ENCODE results near the gene ITGA3. TPM values are rescaled to one million over a fixed set of nuclear protein-coding genes. Genes with fewer than 3 reads are reported as not detected.
A peak's percentile ranks its signal among the peaks of the same experiment; 100 is the strongest.
"Not testable (repeated sequence)": the region's sequence is repeated elsewhere in the genome, so short reads cannot be mapped to it uniquely, and the experiment has no call there.

The ITGA3 gene
- total RNA-seq, 2 experiments from 2014 or later: 6.9 to 14.0 TPM

- H3K27me3 Mint-ChIP-seq: no peaks in the 10 kb centered on the region
- H3K4me1 Mint-ChIP-seq: peaks cover 16% of the 10 kb centered on the region
- no peaks in the 10 kb centered on the region for H3K9me3 Mint-ChIP-seq
- POLR2A ChIA-PET: interaction anchor here (0.6 kb wide), 1 partner anchor 185 kb away, joined by 6 read pairs; no protein-coding TSS in a partner anchor
- H3K36me3 Mint-ChIP-seq: no peaks in the 10 kb centered on the region
- no peak overlapping the region for H3K4me3 Mint-ChIP-seq
- ATAC-seq (ENCODE audit: low read depth) (no peak), DNase-seq (no peak)
- no peak overlapping the region for H3K27ac Mint-ChIP-seq
These were observed 5.2 kb downstream of the ITGA3 start for GRCh38 chr17:50060951-50061712.

GRCh38 chr17:50061713-50062045, 5.8 kb downstream of the ITGA3 start:
- H3K27me3 Mint-ChIP-seq; POLR2A ChIA-PET; ATAC-seq (ENCODE audit: low read depth); DNase-seq; H3K36me3 Mint-ChIP-seq; H3K27ac Mint-ChIP-seq; H3K4me3 Mint-ChIP-seq; H3K9me3 Mint-ChIP-seq: not testable (repeated sequence)
- H3K4me1 Mint-ChIP-seq: peaks cover 13% of the 10 kb centered on the region

GRCh38 chr17:50062293-50063243, 6.7 kb downstream of the ITGA3 start:
- H3K27ac Mint-ChIP-seq: no peak overlapping the region
- H3K4me3 Mint-ChIP-seq: no peak overlapping the region
- H3K36me3 Mint-ChIP-seq: no peaks in the 10 kb centered on the region
- ATAC-seq (ENCODE audit: low read depth) (no peak), DNase-seq (no peak)
- peaks cover 7% of the 10 kb centered on the region for H3K4me1 Mint-ChIP-seq
- H3K27me3 Mint-ChIP-seq: no peaks in the 10 kb centered on the region
- H3K9me3 Mint-ChIP-seq: no peaks in the 10 kb centered on the region
- POLR2A ChIA-PET: no interaction called here

DNA sequence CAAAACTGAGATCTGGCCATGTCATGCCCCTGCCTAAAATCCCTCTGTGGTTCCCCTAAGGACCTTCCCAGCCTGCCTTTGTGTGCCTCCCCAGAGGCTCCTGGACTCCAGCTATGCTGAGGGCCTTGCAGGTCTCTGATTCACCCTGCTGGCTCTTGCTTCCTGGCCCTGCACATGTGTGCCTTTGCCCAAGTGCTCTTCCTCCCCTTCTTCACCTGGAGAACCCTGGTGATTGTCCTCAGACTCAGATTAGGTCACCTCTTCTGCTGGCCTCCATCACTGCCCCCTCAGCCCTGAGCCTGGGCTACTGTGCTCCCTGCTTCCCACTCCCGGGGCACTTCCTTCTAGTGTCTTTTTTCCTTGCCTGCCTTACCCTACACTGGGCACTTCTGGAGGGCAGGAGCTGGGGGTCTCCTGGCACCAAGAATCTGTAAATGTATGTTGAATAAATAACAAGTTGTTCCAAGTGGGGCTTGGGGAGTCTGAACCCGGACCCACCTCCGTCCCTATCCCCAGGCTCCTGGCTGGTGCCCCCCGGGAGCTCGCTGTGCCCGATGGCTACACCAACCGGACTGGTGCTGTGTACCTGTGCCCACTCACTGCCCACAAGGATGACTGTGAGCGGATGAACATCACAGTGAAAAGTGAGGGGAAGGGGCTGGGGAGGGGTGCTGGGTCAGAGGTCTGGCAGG, 7.8 kb downstream of the ITGA3 start:
- H3K4me1 Mint-ChIP-seq: peaks cover under 1% of the 10 kb centered on the region
- DNase-seq (no peak), ATAC-seq (ENCODE audit: low read depth) (no peak)
- no peak overlapping the region for H3K27ac Mint-ChIP-seq
- no peaks in the 10 kb centered on the region for H3K27me3 Mint-ChIP-seq
- H3K4me3 Mint-ChIP-seq: no peak overlapping the region
- peaks cover 2% of the 10 kb centered on the region for H3K36me3 Mint-ChIP-seq
- POLR2A ChIA-PET: no interaction called here
- no peaks in the 10 kb centered on the region for H3K9me3 Mint-ChIP-seq

DNA sequence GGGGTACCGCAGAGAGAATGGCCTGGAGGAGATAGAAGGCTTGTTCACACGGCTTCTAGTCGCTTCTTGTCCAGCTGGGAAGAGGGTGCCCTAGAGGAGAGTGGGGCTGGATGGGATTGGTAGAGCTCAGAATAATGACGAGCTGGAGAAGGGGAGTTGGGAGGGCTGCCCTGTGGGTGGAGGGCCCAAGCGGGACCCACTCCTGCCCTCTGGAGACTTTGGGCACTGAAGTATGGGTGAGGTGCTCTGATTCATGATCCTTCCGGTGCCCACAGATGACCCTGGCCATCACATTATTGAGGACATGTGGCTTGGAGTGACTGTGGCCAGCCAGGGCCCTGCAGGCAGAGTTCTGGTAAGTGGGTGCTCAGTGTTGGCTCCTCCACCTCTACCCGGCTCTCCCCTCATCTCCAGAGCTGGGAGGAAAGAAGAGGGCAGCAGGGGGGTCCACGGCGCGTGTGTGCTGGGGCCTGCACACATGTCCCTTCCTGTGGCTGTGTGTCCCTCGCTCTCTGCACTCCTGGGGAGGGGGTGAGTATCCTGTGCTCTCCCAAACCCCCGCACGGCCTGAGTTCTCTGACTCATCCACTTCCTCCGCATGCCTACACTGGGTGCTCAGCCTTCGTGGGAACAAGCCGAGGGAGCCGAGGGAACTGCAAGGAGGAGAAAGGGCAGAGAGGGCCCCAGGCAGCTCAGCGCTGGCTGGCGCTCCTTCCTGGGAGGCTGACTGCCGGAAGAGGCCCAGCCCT, 8.5 kb downstream of the ITGA3 start:
- H3K27me3 Mint-ChIP-seq: no peaks in the 10 kb centered on the region
- ATAC-seq (ENCODE audit: low read depth) (no peak), DNase-seq (no peak)
- H3K4me3 Mint-ChIP-seq: no peak overlapping the region
- POLR2A ChIA-PET: no interaction called here
- no peaks in the 10 kb centered on the region for H3K9me3 Mint-ChIP-seq
- H3K36me3 Mint-ChIP-seq: peaks cover 2% of the 10 kb centered on the region
- no peak overlapping the region for H3K27ac Mint-ChIP-seq
- H3K4me1 Mint-ChIP-seq: no peaks in the 10 kb centered on the region

DNA sequence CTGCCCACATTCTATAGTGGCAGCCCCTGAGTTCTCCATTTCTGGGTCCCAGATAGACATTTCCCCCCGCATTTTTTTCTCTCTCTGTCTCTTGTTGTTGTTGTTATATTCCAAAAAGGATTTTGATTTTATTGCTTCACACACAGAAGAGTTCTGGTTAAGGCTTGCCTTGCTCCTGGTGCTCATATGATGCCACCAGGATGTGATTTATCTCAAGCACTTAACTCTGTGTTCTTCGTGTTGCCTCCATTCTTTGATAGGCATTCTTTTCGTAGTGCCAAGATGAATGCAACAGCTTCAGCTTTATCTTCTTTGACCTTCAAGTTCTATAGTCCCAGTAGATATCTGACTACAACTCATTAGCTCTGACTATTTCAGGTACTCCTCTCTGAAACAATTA, 9.1 kb downstream of the ITGA3 start:
- Mint-ChIP-seq H3K4me1 (no peaks in the 10 kb centered on the region), H3K27me3 (no peaks in the 10 kb centered on the region), H3K27ac (no peak overlapping the region), H3K9me3 (no peaks in the 10 kb centered on the region), H3K4me3 (no peak overlapping the region), H3K36me3 (peaks cover 2% of the 10 kb centered on the region)
- POLR2A ChIA-PET: no interaction called here
- ATAC-seq (ENCODE audit: low read depth) (no peak), DNase-seq (no peak)

DNA sequence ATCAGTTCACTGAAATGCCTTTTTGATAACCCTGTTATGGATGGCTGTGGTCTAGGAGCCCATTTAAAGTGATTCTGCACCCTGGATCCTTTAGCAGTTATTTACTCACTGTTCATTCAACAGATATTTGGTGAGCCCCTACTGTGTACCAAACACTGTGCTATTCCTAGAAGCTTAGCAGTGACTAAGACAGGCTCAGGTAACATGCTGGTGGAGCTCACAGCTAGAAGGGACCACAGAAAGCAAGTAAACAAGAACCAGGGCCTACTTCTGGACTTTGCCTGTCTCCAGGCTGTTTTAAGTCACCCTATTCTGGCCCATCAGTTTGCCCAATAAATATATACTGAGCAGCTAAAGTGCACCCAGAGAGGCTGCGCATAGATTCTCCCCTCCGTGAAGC, 11.1 kb downstream of the ITGA3 start:
- POLR2A ChIA-PET: no interaction called here
- DNase-seq: no peak
- Mint-ChIP-seq H3K4me3 (no peak overlapping the region), H3K27me3 (no peaks in the 10 kb centered on the region), H3K4me1 (no peaks in the 10 kb centered on the region), H3K9me3 (peaks cover 4% of the 10 kb centered on the region), H3K36me3 (peaks cover 12% of the 10 kb centered on the region), H3K27ac (no peak overlapping the region)
- ATAC-seq (ENCODE audit: low read depth): no peak

- Mint-ChIP-seq H3K36me3 (peaks cover 12% of the 10 kb centered on the region), H3K9me3 (peaks cover 4% of the 10 kb centered on the region), H3K4me1 (peaks cover 3% of the 10 kb centered on the region), H3K27ac (no peak overlapping the region), H3K4me3 (no peak overlapping the region), H3K27me3 (no peaks in the 10 kb centered on the region)
- no peak for DNase-seq
- POLR2A ChIA-PET: no interaction called here
- ATAC-seq (ENCODE audit: low read depth): no peak
These were observed 12.1 kb downstream of the ITGA3 start for GRCh38 chr17:50067996-50068395.

DNA sequence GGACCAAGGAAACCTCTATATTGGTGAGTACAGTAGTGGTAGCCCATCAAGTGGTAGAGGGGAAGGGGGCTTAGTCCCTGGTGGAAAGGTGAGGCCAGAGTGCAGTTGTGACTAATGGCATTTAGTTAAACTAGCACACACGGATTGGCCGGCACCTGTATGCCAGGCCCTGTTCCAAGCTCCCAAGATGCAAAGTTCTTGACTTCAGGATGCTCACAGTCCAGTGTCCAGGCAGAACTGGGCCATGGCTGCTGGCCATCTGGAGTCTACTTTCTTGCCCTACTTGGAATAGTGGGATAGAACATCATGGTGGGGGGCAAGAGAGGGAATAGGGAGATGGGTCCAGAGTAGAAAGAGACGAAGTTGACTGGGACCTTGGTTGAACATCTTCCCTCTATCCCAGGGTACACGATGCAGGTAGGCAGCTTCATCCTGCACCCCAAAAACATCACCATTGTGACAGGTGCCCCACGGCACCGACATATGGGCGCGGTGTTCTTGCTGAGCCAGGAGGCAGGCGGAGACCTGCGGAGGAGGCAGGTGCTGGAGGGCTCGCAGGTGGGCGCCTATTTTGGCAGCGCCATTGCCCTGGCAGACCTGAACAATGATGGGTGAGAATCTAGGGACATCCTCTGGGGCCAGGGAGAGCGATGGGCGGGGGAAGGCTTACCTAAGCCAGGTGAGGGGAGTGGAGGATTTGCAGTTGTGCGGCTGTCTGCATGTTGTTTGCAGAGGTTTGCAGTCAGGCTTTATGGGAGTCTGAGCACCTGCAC, 15.2 kb downstream of the ITGA3 start:
- ATAC-seq (ENCODE audit: low read depth): no peak
- DNase-seq: no peak
- Mint-ChIP-seq H3K9me3 (peaks cover 4% of the 10 kb centered on the region), H3K27ac (no peak overlapping the region), H3K4me1 (peaks cover 3% of the 10 kb centered on the region), H3K36me3 (peaks cover 12% of the 10 kb centered on the region), H3K4me3 (no peak overlapping the region), H3K27me3 (no peaks in the 10 kb centered on the region)
- POLR2A ChIA-PET: no interaction called here

DNA sequence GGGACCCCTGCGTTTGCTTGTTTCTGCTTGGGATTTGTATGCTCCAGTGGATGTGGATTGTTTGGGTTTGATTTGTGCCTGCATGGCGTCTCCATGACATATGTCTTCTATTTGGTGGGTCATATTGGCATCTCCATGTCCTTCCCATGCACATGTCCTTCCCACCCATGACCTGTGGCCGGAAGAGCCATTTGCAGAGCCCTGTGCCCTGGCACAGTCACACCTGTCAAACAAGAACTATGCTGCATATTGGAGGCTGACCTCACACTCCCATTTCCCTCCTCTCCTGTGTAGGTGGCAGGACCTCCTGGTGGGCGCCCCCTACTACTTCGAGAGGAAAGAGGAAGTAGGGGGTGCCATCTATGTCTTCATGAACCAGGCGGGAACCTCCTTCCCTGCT, 15.8 kb downstream of the ITGA3 start:
- H3K4me1 Mint-ChIP-seq: peaks cover 3% of the 10 kb centered on the region
- ATAC-seq (ENCODE audit: low read depth) (no peak), DNase-seq (no peak)
- H3K36me3 Mint-ChIP-seq: peaks cover 12% of the 10 kb centered on the region
- POLR2A ChIA-PET: no interaction called here
- no peak overlapping the region for H3K27ac Mint-ChIP-seq
- no peak overlapping the region for H3K4me3 Mint-ChIP-seq
- H3K9me3 Mint-ChIP-seq: peaks cover 4% of the 10 kb centered on the region
- no peaks in the 10 kb centered on the region for H3K27me3 Mint-ChIP-seq

- H3K36me3 Mint-ChIP-seq: peaks cover 12% of the 10 kb centered on the region
- H3K4me1 Mint-ChIP-seq: peaks cover 3% of the 10 kb centered on the region
- H3K4me3 Mint-ChIP-seq: no peak overlapping the region
- ATAC-seq (ENCODE audit: low read depth): peak; percentile 81
- H3K9me3 Mint-ChIP-seq: peaks cover 4% of the 10 kb centered on the region
- peak overlapping the region; percentile 54 for H3K27ac Mint-ChIP-seq
- DNase-seq: no peak
- POLR2A ChIA-PET: no interaction called here
- no peaks in the 10 kb centered on the region for H3K27me3 Mint-ChIP-seq
These were observed 16.2 kb downstream of the ITGA3 start for GRCh38 chr17:50072130-50072529.

DNA sequence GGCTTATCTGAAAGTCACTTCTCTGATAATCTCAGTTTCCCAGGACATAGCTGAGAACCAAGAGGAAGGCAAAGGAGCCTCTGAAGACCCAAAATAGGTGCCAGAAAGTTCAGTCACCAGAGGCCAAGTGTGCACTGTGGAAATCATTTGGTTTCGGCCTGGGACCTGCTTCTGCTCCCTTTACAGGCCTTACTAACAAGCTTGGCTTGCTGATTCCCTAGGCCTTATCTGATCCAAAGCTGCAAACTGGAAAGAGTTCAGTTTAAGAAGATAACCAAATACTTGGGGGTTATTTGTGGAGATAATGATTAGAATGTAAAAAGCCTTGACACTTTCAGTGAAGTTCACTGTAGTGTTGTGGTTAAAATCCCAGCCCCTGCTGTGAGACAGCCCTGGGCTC, 17.0 kb downstream of the ITGA3 start:
- no peak for ATAC-seq (ENCODE audit: low read depth)

More for the DNA sequence above, 17.0 kb downstream of the ITGA3 start:
- POLR2A ChIA-PET: interaction anchor here (0.6 kb wide), 1 partner anchor 115 kb away, joined by 3 read pairs; no protein-coding TSS in a partner anchor
- H3K27me3 Mint-ChIP-seq: no peaks in the 10 kb centered on the region
- H3K4me1 Mint-ChIP-seq: peaks cover 3% of the 10 kb centered on the region
- DNase-seq: no peak
- peaks cover 13% of the 10 kb centered on the region for H3K36me3 Mint-ChIP-seq
- H3K4me3 Mint-ChIP-seq: no peak overlapping the region
- no peak overlapping the region for H3K27ac Mint-ChIP-seq
- H3K9me3 Mint-ChIP-seq: peaks cover 4% of the 10 kb centered on the region
